ENCODE results near the gene MYMK. TPM values are rescaled to one million over a fixed set of nuclear protein-coding genes. Genes with fewer than 3 reads are reported as not detected.

Gene MYMK
- total and polyA plus RNA-seq, 2 of the 13 experiments (the other 11 are each of a cell fraction or from before 2014, with no cell fraction given) = not detected

GRCh38 chr9:133492061-133493021, 32.4 kb downstream of the MYMK start:
- ChIA-PET POLR2A (interaction anchor here (0.7 kb wide), 1 partner anchor 93 kb away, joined by 3 read pairs; no protein-coding TSS in a partner anchor), CTCF (ENCODE audit: low intra/inter-chr PET ratio, low total read pairs) (no interaction called here)
- no peaks in the 10 kb centered on the region for H4K20me1 ChIP-seq (ENCODE audit: insufficient read depth, low read length)
- H2AFZ ChIP-seq (ENCODE audit: low read length) = no peak overlapping the region
- WGBS (ENCODE audit: low lambda C conversion rate) = 17% methylated on average over 18 of the region's 33 CpGs
- DNase-seq (ENCODE audit: low spot score) (no peak), ATAC-seq (no peak), FAIRE-seq (no peak)
- H3K4me3 ChIP-seq (replicated peaks in 1 of 3; ENCODE audit: insufficient read depth in 1 of 3, low read depth in 2 of 3, low read length in 3 of 3) = no peak overlapping the region
- H3K4me2 ChIP-seq (ENCODE audit: low read depth, low read length) = no peak overlapping the region
- H3K4me1 ChIP-seq (ENCODE audit: insufficient read depth, low read length) = peaks cover 78% of the 10 kb centered on the region
- H3K27ac ChIP-seq (ENCODE audit: extremely low read length, insufficient read depth, low read length) = no peak overlapping the region
- no peaks in the 10 kb centered on the region for H3K9me3 ChIP-seq (ENCODE audit: low read length)
- in situ Hi-C loops (cut with HindIII; ENCODE audit: extremely low pct_ligation_motif_present, low pct_unique_long_range_greater_than_20kb) (no loop called here), intact Hi-C loops (cut with micrococcal nuclease; ENCODE audit: unreplicated experiment) (no loop called here)
- H3K36me3 ChIP-seq (replicated peaks in 1 of 2; ENCODE audit: control insufficient read depth in 1 of 2, insufficient read depth in 2 of 2, low read length in 2 of 2) = no peaks in the 10 kb centered on the region
- no peak overlapping the region for H3K9ac ChIP-seq (ENCODE audit: insufficient read depth, low read depth, low read length)
- H3K79me2 ChIP-seq (ENCODE audit: insufficient read depth, low read length) = no peaks in the 10 kb centered on the region
- no TSS peak for BruUV-seq (replicated peaks)
- peaks cover 15 to 74% of the 10 kb centered on the region in 2 experiments for H3K27me3 ChIP-seq (ENCODE audit: control insufficient read depth in 1 of 2, insufficient read depth in 2 of 2, low read length in 2 of 2)
- no peak for TF ChIP-seq KAT7 (CRISPR knock-in tag; IDR thresholded peaks at IDR 0.05; ENCODE audit: borderline replicate concordance)
- no peak for TF ChIP-seq ZNF607 (CRISPR knock-in tag; IDR thresholded peaks at IDR 0.05; ENCODE audit: borderline replicate concordance)
- TF ChIP-seq, protein P1, sequence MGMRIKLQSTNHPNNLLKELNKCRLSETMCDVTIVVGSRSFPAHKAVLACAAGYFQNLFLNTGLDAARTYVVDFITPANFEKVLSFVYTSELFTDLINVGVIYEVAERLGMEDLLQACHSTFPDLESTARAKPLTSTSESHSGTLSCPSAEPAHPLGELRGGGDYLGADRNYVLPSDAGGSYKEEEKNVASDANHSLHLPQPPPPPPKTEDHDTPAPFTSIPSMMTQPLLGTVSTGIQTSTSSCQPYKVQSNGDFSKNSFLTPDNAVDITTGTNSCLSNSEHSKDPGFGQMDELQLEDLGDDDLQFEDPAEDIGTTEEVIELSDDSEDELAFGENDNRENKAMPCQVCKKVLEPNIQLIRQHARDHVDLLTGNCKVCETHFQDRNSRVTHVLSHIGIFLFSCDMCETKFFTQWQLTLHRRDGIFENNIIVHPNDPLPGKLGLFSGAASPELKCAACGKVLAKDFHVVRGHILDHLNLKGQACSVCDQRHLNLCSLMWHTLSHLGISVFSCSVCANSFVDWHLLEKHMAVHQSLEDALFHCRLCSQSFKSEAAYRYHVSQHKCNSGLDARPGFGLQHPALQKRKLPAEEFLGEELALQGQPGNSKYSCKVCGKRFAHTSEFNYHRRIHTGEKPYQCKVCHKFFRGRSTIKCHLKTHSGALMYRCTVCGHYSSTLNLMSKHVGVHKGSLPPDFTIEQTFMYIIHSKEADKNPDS (CRISPR knock-in tag; IDR thresholded peaks at IDR 0.05) = no peak
- no peak for TF ChIP-seq ARHGAP35 (CRISPR knock-in tag; IDR thresholded peaks at IDR 0.05; ENCODE audit: borderline replicate concordance)
- no peak for TF ChIP-seq MEF2D (CRISPR knock-in tag; IDR thresholded peaks at IDR 0.05)
- TF ChIP-seq PHB2 (IDR thresholded peaks at IDR 0.05; ENCODE audit: partially characterized antibody) = no peak
- TF ChIP-seq, protein P2, sequence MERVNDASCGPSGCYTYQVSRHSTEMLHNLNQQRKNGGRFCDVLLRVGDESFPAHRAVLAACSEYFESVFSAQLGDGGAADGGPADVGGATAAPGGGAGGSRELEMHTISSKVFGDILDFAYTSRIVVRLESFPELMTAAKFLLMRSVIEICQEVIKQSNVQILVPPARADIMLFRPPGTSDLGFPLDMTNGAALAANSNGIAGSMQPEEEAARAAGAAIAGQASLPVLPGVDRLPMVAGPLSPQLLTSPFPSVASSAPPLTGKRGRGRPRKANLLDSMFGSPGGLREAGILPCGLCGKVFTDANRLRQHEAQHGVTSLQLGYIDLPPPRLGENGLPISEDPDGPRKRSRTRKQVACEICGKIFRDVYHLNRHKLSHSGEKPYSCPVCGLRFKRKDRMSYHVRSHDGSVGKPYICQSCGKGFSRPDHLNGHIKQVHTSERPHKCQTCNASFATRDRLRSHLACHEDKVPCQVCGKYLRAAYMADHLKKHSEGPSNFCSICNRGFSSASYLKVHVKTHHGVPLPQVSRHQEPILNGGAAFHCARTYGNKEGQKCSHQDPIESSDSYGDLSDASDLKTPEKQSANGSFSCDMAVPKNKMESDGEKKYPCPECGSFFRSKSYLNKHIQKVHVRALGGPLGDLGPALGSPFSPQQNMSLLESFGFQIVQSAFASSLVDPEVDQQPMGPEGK (CRISPR knock-in tag; IDR thresholded peaks at IDR 0.05) = no peak
- no peak for TF ChIP-seq PAXIP1 (CRISPR knock-in tag; conservative IDR thresholded peaks at IDR 0.05)
- TF ChIP-seq CC2D1A (CRISPR knock-in tag; IDR thresholded peaks at IDR 0.05) = no peak
- TF ChIP-seq, protein P3, sequence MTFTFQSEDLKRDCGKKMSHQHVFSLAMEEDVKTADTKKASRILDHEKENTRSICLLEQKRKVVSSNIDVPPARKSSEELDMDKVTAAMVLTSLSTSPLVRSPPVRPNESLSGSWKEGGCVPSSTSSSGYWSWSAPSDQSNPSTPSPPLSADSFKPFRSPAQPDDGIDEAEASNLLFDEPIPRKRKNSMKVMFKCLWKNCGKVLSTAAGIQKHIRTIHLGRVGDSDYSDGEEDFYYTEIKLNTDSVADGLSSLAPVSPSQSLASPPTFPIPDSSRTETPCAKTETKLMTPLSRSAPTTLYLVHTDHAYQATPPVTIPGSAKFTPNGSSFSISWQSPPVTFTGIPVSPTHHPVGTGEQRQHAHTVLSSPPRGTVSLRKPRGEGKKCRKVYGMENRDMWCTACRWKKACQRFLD (CRISPR knock-in tag; IDR thresholded peaks at IDR 0.05; ENCODE audit: borderline replicate concordance) = no peak
- no peak for TF ChIP-seq RARA (CRISPR knock-in tag; IDR thresholded peaks at IDR 0.05)
- no peak for TF ChIP-seq ZNF850 (CRISPR knock-in tag; conservative IDR thresholded peaks at IDR 0.05)
- no peak for TF ChIP-seq ZKSCAN8 (CRISPR knock-in tag; IDR thresholded peaks at IDR 0.05; ENCODE audit: borderline replicate concordance)
